ENCODE measurements around the gene MEFV. TPM values are rescaled to one million over a fixed set of nuclear protein-coding genes. Genes with fewer than 3 reads are reported as not detected.

MEFV gene
- total RNA-seq, 1 donor from 2014 or later, result not detected

DNA sequence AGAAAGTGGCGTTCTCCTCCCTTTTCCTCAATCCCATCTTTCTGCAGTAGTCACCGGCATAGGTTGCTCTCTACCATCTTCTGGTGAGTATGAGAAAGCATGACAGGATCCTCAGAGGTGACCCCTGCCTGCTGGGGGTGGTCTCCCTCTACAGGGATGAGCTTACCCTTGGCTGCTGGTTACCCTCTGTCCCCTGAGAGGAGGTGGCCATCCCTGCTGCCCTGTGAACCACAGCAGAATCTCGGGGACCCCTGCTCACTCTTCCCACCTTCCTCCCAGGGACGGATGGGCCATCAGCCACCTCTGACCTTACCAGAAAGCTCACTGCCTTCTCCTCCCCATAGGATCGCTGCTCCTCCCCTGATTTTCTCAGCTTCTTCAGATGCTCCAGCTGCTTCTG, 7.8 kb downstream of the MEFV start:
- H3K4me3 Mint-ChIP-seq (ENCODE audit: unreplicated experiment), result no peak overlapping the region
- no peak for DNase-seq (ENCODE audit: low spot score)
- no peaks in the 10 kb centered on the region for H3K4me1 Mint-ChIP-seq (ENCODE audit: unreplicated experiment)
- H3K27ac Mint-ChIP-seq (ENCODE audit: unreplicated experiment), result no peak overlapping the region
- peaks cover 8% of the 10 kb centered on the region for H3K27me3 Mint-ChIP-seq (ENCODE audit: unreplicated experiment)
- peaks cover 10% of the 10 kb centered on the region for H3K36me3 Mint-ChIP-seq (ENCODE audit: low read depth, unreplicated experiment)
- peaks cover 15% of the 10 kb centered on the region for H3K9me3 Mint-ChIP-seq (ENCODE audit: unreplicated experiment)
- no peak for TF ChIP-seq CTCF (IDR thresholded peaks at IDR 0.05; ENCODE audit: unreplicated experiment)

DNA sequence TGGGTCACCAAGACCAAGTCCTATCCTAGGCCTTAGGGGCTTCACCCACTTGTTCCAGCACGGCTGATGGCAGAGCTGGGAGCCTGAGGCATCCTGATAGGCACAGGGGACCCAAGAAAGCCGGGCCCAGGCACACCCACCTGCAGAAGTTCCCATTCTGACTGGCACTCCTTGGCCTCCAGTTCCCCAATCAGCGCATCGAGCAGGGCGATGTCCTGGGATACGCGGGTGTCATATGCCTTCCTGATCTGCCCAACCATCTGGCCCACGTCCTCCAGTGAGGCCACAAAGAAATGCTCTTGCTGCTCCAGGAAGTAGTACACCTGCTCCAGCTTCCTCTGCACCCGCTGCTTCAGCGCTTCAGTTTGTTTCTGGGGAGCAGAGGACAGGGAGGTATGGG, 9.6 kb downstream of the MEFV start:
- DNase-seq (ENCODE audit: low spot score), result no peak
- no peak for TF ChIP-seq CTCF (IDR thresholded peaks at IDR 0.05; ENCODE audit: unreplicated experiment)
- peaks cover 8% of the 10 kb centered on the region for H3K27me3 Mint-ChIP-seq (ENCODE audit: unreplicated experiment)
- peaks cover 24% of the 10 kb centered on the region for H3K9me3 Mint-ChIP-seq (ENCODE audit: unreplicated experiment)
- H3K4me1 Mint-ChIP-seq (ENCODE audit: unreplicated experiment), result no peaks in the 10 kb centered on the region
- H3K36me3 Mint-ChIP-seq (ENCODE audit: low read depth, unreplicated experiment), result peaks cover 10% of the 10 kb centered on the region
- no peak overlapping the region for H3K4me3 Mint-ChIP-seq (ENCODE audit: unreplicated experiment)
- H3K27ac Mint-ChIP-seq (ENCODE audit: unreplicated experiment), result no peak overlapping the region

DNA sequence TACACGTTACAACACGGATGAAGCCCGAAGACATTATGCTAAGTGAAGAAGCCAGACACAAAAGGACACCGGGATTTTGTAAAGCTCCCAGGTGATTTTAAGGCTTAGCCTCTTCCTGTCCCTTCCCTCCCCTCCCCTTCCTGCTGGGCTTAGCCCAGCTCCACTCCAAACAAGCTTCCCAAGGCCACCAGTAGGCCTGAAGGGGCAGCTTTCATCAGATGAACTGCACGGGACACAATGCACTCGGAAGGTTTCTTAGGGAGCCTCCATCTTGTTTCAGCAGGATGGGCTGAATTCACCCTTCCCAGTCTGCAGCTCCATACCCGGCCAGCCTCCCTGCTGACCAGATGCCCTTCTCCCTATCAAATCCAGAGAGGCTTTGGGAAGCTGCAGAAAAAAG, 10.4 kb downstream of the MEFV start:
- no peak for TF ChIP-seq CTCF (IDR thresholded peaks at IDR 0.05; ENCODE audit: unreplicated experiment)
- no peak overlapping the region for H3K27ac Mint-ChIP-seq (ENCODE audit: unreplicated experiment)
- peaks cover 12% of the 10 kb centered on the region for H3K36me3 Mint-ChIP-seq (ENCODE audit: low read depth, unreplicated experiment)
- H3K4me3 Mint-ChIP-seq (ENCODE audit: unreplicated experiment), result no peak overlapping the region
- peaks cover 8% of the 10 kb centered on the region for H3K27me3 Mint-ChIP-seq (ENCODE audit: unreplicated experiment)
- no peak for DNase-seq (ENCODE audit: low spot score)
- no peaks in the 10 kb centered on the region for H3K4me1 Mint-ChIP-seq (ENCODE audit: unreplicated experiment)
- H3K9me3 Mint-ChIP-seq (ENCODE audit: unreplicated experiment), result peaks cover 21% of the 10 kb centered on the region

DNA sequence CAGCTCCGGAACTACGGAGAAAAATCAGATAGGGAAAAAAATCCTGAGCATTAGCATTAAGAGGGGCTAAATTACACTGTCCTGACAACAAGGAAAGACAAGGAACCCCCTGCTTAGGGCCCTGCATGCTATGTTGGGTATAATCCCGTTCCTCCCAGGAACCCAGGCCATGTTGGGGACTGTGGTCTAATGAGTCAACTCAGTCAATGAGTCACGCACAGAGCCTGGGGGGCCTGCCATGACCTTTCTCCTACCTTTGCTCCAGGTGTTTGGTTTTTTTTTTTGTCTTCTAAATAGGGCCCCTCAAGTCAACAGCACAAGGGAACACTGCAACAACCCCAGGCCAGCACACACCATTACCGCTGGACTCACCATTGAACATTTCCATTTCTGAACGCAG, 12.6 kb downstream of the MEFV start:
- DNase-seq (ENCODE audit: low spot score), result no peak
- TF ChIP-seq CTCF (IDR thresholded peaks at IDR 0.05; ENCODE audit: unreplicated experiment), result no peak
- no peaks in the 10 kb centered on the region for H3K4me1 Mint-ChIP-seq (ENCODE audit: unreplicated experiment)
- H3K36me3 Mint-ChIP-seq (ENCODE audit: low read depth, unreplicated experiment), result peaks cover 14% of the 10 kb centered on the region
- peaks cover 8% of the 10 kb centered on the region for H3K27me3 Mint-ChIP-seq (ENCODE audit: unreplicated experiment)
- peak overlapping the region; percentile 18 for H3K4me3 Mint-ChIP-seq (ENCODE audit: unreplicated experiment)
- no peak overlapping the region for H3K27ac Mint-ChIP-seq (ENCODE audit: unreplicated experiment)
- H3K9me3 Mint-ChIP-seq (ENCODE audit: unreplicated experiment), result peaks cover 21% of the 10 kb centered on the region

DNA sequence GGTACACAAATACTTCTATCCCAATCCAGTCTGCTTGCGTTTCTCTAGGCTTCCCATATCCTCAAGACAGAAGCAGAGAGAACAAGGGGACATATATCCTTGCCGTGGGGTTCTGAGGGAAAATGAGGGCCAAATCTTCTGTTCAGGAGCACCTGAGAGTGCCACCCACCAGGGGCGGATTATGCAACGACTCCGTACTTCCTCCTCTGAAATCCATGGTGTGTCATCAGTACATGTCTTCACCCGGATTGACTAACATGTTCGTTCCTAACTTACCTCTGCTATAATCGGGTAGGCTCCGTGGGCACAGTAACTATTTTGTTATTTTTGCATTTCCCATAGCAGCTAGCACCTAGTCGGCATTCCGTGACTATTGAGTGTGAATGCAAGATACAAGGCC, 13.7 kb downstream of the MEFV start:
- Mint-ChIP-seq H3K4me1 (ENCODE audit: unreplicated experiment) (no peaks in the 10 kb centered on the region), H3K9me3 (ENCODE audit: unreplicated experiment) (peaks cover 21% of the 10 kb centered on the region), H3K36me3 (ENCODE audit: low read depth, unreplicated experiment) (peaks cover 14% of the 10 kb centered on the region), H3K27me3 (ENCODE audit: unreplicated experiment) (peaks cover 6% of the 10 kb centered on the region), H3K4me3 (ENCODE audit: unreplicated experiment) (no peak overlapping the region), H3K27ac (ENCODE audit: unreplicated experiment) (no peak overlapping the region)
- no peak for TF ChIP-seq CTCF (IDR thresholded peaks at IDR 0.05; ENCODE audit: unreplicated experiment)
- no peak for DNase-seq (ENCODE audit: low spot score)
